Right lobe of liver (tissue), 6 donors: ENCODE measurements around the gene CUL7. TPM values are rescaled to one million over a fixed set of nuclear protein-coding genes. Genes with fewer than 3 reads are reported as not detected.

Experiments
- ATAC-seq, 4 donors: fragments of 200-7000 bp; cut with Tn5 transposase; one replicate each; pipeline ENCODE4 v1.9.1; 2020; ENCODE audit warnings: mild to moderate bottlenecking in 4 of 4, moderate library complexity in 4 of 4
- DNase-seq, 3 donors: peaks; one replicate each; pipeline ENCODE4 v3.0.0-alpha.2; 2020
- H3K27ac ChIP-seq, 3 donors: fragments of 200-600 bp; one replicate each; pipeline ENCODE4 v1.8.0; 2022
- H3K27me3 ChIP-seq, 2 donors: fragments of 200-600 bp; one replicate each; pipeline ENCODE4 v1.8.0; 2022
- H3K36me3 ChIP-seq, 4 donors: fragments of 200-600 bp; sonication (generic) in 1 of 4; one replicate each; pipeline versions ENCODE4 v1.5.1 to v1.8.0; 2017 to 2022; ENCODE audit warnings: control low read depth in 1 of 4
- H3K4me1 ChIP-seq, 4 donors: fragments of 200-600 bp; sonication (generic) in 1 of 4; one replicate each; pipeline versions ENCODE4 v1.5.1 to v1.8.0; 2017 to 2022; ENCODE audit warnings: control low read depth in 1 of 4
- H3K4me3 ChIP-seq, 3 donors: fragments of 200-600 bp; one replicate each; pipeline ENCODE4 v1.8.0; 2022
- H3K9me3 ChIP-seq, 4 donors: fragments of 200-600 bp; sonication (generic) in 1 of 4; one replicate each; pipeline versions ENCODE4 v1.5.1 to v1.8.0; 2017 to 2022; ENCODE audit warnings: control low read depth in 1 of 4
- POLR2A ChIP-seq: fragments of 450-650 bp; IDR thresholded peaks from one replicate; pipeline ENCODE4 v1.6.1; 2017; ENCODE audit warnings: antibody characterized with exemption, mild to moderate bottlenecking
- WGBS: methylation state at CpG from one replicate; pipeline ENCODE4 v1.1.6; 2018; ENCODE audit warnings: low coverage, low lambda C conversion rate; ENCODE audit not compliant: insufficient coverage; ENCODE audit errors: missing lambda C conversion rate; 5-methylcytosine and 5-hydroxymethylcytosine counted together
- intact Hi-C, 2 donors: fragments of 100-400 bp; cut with DNase I; formaldehyde crosslinking; loops; one replicate each; pipeline versions ENCODE4 v1.11.2 to v1.14.1; 2022
- total RNA-seq, 6 experiments: library from RNA; depleted of rRNA in 2 of 6; stranded (reverse); fragments of >200 nt in 2 of 6; fragmentation: NEBNext Ultra II Directional in 3 of 6; extraction: Animal tissue kit (Norgen Biotek cat#: 25700) in 3 of 6; gene quantifications; one replicate each; pipeline versions ENCODE4 v1.1.0 to v1.2.4, GENCODE V29; 2016 to 2023
- TF ChIP-seq, protein P1 (sequence below), 4 donors: fragments of 200-600 bp in 3 of 4; fragments of 450-650 bp in 1 of 4; IDR thresholded peaks; one replicate each; pipeline versions ENCODE4 v1.5.1 to v1.8.0; 2016 to 2022; ENCODE audit warnings: antibody characterized with exemption in 4 of 4, mild to moderate bottlenecking in 2 of 4
- donor health status: DM: no; HTN: yes; CAD: no.
- donor health status: DM: no; HTN: no; CAD: no.
- donor health status: DM: no; HTN: no; CAD: no.
- donor health status: DM: no; HTN: yes; CAD: no.
- donor health status: DM: no; HTN: yes; CAD: no.

Gene CUL7
- total RNA-seq, 6 experiments from 2014 or later: 6.5 to 12.7 (median 8.8) TPM

DNA sequence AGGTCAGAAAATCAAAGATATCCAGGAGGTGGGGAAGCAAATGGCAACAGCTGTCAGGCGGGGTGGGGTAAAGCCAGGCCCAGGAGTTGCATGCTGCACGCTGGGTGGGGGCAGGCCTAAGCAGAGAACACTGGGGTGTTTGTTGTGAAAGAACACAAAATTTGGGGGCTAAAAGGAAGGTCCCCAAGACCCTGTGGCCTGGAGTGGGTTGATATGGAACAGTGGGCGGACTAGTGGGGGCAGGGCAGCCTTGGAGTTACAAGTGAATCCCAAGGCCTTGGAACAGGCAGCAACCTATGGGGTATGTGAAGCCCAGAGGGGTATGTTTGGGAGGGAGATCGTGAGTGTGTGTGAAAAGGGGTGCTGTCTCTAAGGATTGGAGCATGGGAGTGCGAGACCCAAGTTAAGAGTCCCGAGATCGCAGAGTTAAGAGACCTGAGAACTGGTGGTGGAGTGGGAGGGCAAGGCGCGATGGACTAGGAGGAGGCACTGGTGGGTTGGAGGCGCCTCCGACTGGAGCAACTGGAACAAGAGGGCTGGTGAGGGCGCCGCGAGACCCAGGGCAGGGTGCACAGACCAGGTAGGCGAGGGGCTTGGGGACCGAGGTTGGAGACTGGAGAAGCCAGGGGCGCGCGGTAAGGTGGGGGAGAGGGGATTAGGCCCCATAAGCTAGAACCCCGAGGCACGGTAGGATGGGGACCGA is 658 bp downstream of the CUL7 start:
- Histone ChIP-seq H3K27ac (peak overlapping the region; percentile 75 to 80 (median 79)), H3K4me1 (peaks cover 0 to 4% (median 0%) of the 10 kb centered on the region in 4 donors), H3K9me3 (no peaks in the 10 kb centered on the region), H3K36me3 (peaks cover 0 to 34% (median 14%) of the 10 kb centered on the region in 4 donors), H3K4me3 (peak overlapping the region; percentile 66 to 94 (median 75)), H3K27me3 (no peaks in the 10 kb centered on the region)
- intact Hi-C loops: no loop called here
- DNase-seq (peak in 1 of 3 donors; percentile 49), ATAC-seq (peak; percentile 31 to 40 (median 34))
- TF ChIP-seq POLR2A: no peak
- TF ChIP-seq, protein P1, sequence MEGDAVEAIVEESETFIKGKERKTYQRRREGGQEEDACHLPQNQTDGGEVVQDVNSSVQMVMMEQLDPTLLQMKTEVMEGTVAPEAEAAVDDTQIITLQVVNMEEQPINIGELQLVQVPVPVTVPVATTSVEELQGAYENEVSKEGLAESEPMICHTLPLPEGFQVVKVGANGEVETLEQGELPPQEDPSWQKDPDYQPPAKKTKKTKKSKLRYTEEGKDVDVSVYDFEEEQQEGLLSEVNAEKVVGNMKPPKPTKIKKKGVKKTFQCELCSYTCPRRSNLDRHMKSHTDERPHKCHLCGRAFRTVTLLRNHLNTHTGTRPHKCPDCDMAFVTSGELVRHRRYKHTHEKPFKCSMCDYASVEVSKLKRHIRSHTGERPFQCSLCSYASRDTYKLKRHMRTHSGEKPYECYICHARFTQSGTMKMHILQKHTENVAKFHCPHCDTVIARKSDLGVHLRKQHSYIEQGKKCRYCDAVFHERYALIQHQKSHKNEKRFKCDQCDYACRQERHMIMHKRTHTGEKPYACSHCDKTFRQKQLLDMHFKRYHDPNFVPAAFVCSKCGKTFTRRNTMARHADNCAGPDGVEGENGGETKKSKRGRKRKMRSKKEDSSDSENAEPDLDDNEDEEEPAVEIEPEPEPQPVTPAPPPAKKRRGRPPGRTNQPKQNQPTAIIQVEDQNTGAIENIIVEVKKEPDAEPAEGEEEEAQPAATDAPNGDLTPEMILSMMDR (IDR thresholded peaks at IDR 0.05): no peak
- WGBS: 17% methylated on average over 10 of the region's 22 CpGs

DNA sequence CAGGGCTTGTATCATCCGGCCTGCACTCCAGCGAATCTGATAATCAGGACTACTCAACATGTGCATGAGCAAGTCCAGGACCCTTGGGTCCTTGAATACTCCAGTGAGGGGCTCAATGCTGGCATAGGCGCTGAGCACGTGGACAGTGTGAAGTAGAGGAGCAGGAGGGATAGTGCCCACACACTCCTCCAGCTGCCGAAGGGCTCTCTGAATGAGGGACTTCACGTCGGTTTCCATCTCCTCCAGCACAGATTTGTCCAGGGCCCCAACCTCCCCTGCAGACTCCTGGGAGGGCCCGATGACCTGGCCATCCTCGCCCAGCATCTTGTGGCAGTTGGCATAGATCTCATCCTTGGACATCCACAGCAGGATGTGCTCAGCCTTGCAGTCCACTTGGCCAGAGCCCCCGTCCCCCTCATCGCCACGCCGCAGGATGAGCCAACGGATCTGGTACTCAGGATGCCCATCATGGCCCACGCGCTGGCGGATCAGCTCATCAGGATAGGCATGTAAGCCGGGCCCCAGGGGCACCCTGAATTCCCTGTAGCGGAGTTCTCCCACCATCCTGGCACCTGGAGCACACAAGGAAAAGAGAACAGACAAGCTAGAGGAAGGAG is 1.3 kb downstream of the CUL7 start:
- ATAC-seq: no peak
- Histone ChIP-seq H3K27ac (peak overlapping the region in 1 of 3 donors; percentile 80), H3K36me3 (peaks cover 0 to 34% (median 15%) of the 10 kb centered on the region in 4 donors), H3K9me3 (no peaks in the 10 kb centered on the region), H3K27me3 (no peaks in the 10 kb centered on the region), H3K4me3 (peak overlapping the region in 1 of 3 donors; percentile 94), H3K4me1 (peaks cover 0 to 3% (median 0%) of the 10 kb centered on the region in 4 donors)
- intact Hi-C loops: no loop called here
- WGBS: 77% methylated on average over 4 of the region's 19 CpGs
- peak in 1 of 3 donors; percentile 25 for DNase-seq
- TF ChIP-seq, protein P1 (IDR thresholded peaks at IDR 0.05): no peak
- no peak for TF ChIP-seq POLR2A

DNA sequence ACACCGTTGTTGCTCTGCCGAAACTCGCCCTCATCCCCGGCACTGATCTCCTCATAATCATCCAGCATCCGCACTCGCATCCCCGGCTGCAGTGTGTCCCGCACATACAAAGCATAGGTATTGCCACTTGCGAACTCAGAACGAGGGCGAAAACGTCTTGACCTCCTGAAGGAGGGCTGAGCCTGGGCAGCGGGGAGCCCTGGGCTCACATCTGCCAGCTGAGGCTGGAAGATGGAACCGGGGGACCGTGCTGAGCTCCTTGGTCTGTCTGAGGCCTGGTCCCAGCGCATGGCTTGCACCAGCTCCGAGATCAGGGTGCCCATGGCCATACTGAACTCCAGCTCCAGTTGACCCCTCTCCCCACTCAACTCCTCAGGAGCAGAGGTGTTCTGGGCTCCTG is 2.7 kb downstream of the CUL7 start:
- peaks cover 0 to 34% (median 18%) of the 10 kb centered on the region in 4 donors for H3K36me3 ChIP-seq
- no peak overlapping the region for H3K4me3 ChIP-seq
- H3K4me1 ChIP-seq: peaks cover 0 to 3% (median 0%) of the 10 kb centered on the region in 4 donors
- TF ChIP-seq, protein P1 (IDR thresholded peaks at IDR 0.05): no peak
- TF ChIP-seq POLR2A: no peak
- no peaks in the 10 kb centered on the region for H3K27me3 ChIP-seq
- WGBS: 82% methylated on average over 6 of the region's 17 CpGs
- intact Hi-C loops: no loop called here
- DNase-seq (no peak), ATAC-seq (no peak)
- H3K27ac ChIP-seq: no peak overlapping the region
- no peaks in the 10 kb centered on the region for H3K9me3 ChIP-seq

DNA sequence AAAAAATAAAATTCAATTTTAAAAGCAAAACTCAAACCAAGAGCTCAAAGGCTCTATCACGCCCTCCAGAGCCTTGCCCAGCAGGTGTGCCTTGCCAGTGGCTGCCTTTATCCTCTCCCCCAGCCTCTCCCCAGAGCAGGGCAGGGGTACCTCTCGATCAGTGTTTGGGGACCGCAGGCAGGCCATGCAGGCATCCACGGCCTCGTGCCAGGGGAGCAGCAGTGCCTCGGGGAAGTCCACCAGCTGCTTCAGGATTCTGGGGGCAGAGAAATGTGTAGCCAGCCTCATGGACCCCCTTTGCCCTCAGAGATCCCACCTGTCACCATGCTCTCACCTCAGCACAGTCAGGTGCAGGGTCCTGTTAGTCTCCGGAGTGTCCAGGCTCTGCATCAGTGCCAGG is 5.7 kb downstream of the CUL7 start:
- H3K36me3 ChIP-seq: peaks cover 0 to 32% (median 17%) of the 10 kb centered on the region in 4 donors
- 100% methylated on average over 4 of the region's 7 CpGs for WGBS

More for the DNA sequence above, 5.7 kb downstream of the CUL7 start:
- Histone ChIP-seq H3K27ac (no peak overlapping the region), H3K27me3 (no peaks in the 10 kb centered on the region), H3K4me1 (peaks cover 0 to 3% (median 0%) of the 10 kb centered on the region in 4 donors), H3K9me3 (no peaks in the 10 kb centered on the region), H3K4me3 (no peak overlapping the region)
- ATAC-seq (no peak), DNase-seq (no peak)
- intact Hi-C loops: loop anchor here in 1 of 2 donors (10.0 kb wide), 1 partner anchor 143 kb away; no protein-coding TSS in a partner anchor
- TF ChIP-seq, protein P1 (IDR thresholded peaks at IDR 0.05): no peak
- TF ChIP-seq POLR2A: no peak
